Activated T-helper 2 cell treated with anti-CD3 and anti-CD28 coated beads, Interferon-gamma antibody, Interleukin-2, Interleukin-4, amounts not matched to agents 10 μg/mL and 5 μg/mL and 100 μg/mL, durations not matched to agents 14 hours and 24 hours and 36 hours (primary cell): Measurements from ENCODE around the gene DCLRE1B. TPM values are rescaled to one million over a fixed set of nuclear protein-coding genes. Genes with fewer than 3 reads are reported as not detected.

Experiments
- DNase-seq: peaks from one replicate; pipeline ENCODE4 v3.0.0; 2021; ENCODE audit warnings: low spot score
- H3K27ac Mint-ChIP-seq: one replicate; pipeline ENCODE4 v1.8.0; 2021; ENCODE audit warnings: mixed read lengths
- H3K27me3 Mint-ChIP-seq: one replicate; pipeline ENCODE4 v1.8.0; 2021; ENCODE audit warnings: low read depth, mixed read lengths
- H3K36me3 Mint-ChIP-seq: one replicate; pipeline ENCODE4 v1.8.0; 2021; ENCODE audit warnings: low read depth, mixed read lengths
- H3K4me1 Mint-ChIP-seq: one replicate; pipeline ENCODE4 v1.8.0; 2021; ENCODE audit warnings: low read depth, mixed read lengths
- H3K4me3 Mint-ChIP-seq: one replicate; pipeline ENCODE4 v1.8.0; 2021; ENCODE audit warnings: low read depth, mild to moderate bottlenecking, moderate library complexity, mixed read lengths
- H3K9me3 Mint-ChIP-seq: one replicate; pipeline ENCODE4 v1.8.0; 2021; ENCODE audit warnings: mixed read lengths
- intact Hi-C: fragments of 100-400 bp; cut with micrococcal nuclease; formaldehyde crosslinking; loops from one replicate; pipeline ENCODE4 v1.15.1; 2023
- total RNA-seq: library from RNA; stranded (reverse); gene quantifications from 2 replicates; pipeline ENCODE4 v1.2.3, GENCODE V29; 2022

Gene DCLRE1B
- total RNA-seq, 1 donor from 2014 or later = 20.8 TPM

- peaks cover 32% of the 10 kb centered on the region for H3K36me3 Mint-ChIP-seq
- no peaks in the 10 kb centered on the region for H3K27me3 Mint-ChIP-seq
- H3K9me3 Mint-ChIP-seq = no peaks in the 10 kb centered on the region
- H3K4me1 Mint-ChIP-seq = peaks cover 65% of the 10 kb centered on the region
- intact Hi-C loops = loop anchor here (1.0 kb wide), 3 partner anchors 34 to 59 kb away; partner anchors contain the start of genes DCLRE1B and RSBN1
- peak within 1 kb of the TSS; percentile 86 for H3K4me3 Mint-ChIP-seq
- H3K27ac Mint-ChIP-seq = peak within 1 kb of the TSS; percentile 97
- DNase-seq = peak; percentile 81
These were observed 33.5 kb upstream of the DCLRE1B start, which contains the start of gene PTPN22 for GRCh38 chr1:113871597-113872113. Gene PTPN22, minus strand, starts transcription at chr1:113871712.

GRCh38 chr1:113872219-113872935 lies 32.7 kb upstream of the DCLRE1B start:
- peak; percentile 13 for DNase-seq
- peak overlapping the region; percentile 86 for H3K4me3 Mint-ChIP-seq
- H3K4me1 Mint-ChIP-seq = peaks cover 66% of the 10 kb centered on the region
- peaks cover 28% of the 10 kb centered on the region for H3K36me3 Mint-ChIP-seq
- H3K27me3 Mint-ChIP-seq = no peaks in the 10 kb centered on the region
- intact Hi-C loops = loop anchor here (1.0 kb wide), 1 partner anchor 58 kb away; no protein-coding TSS in a partner anchor
- peak overlapping the region; percentile 97 for H3K27ac Mint-ChIP-seq
- no peaks in the 10 kb centered on the region for H3K9me3 Mint-ChIP-seq

DNA sequence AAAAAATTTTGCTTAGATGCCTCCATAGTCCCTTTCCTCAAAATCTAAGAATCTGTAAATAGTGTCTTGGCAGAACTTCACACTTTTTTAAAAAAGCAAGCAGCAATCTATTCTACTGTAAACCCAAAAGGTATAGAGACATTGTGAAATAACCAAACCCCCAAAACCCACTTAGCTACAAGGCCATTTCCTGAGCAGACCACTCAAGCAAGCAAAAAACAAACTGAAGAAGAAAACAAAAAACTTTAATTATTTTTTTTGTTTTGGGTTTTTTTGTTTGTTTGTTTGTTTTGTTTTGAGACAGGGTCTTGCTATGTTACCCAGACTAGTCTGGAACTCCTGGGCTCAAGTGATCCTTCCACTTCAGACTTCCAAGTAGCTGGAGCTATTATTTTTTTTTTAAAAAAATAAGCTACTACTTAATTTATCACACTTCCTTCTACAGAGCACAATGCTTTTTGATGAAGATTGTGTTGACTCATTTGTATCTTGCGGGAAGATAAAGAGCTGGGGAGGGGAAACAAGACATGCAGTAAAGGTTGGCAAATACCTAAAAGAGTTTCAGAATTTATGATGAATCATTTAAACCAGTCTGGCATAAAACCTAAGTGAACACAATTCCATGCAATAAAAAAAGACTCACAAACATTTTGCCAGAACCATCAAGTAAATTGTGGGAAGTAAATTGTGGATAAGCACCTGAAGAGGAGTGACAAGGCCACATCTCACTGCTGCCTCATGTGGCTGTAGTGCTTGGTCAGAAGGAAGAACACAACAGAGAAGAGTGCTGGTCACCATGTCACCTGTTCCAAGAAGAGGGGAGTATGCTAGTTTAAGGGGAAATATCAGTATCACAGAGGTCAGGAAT lies 30.9 kb upstream of the DCLRE1B start:
- Mint-ChIP-seq H3K9me3 (peaks cover under 1% of the 10 kb centered on the region), H3K27ac (peak overlapping the region; percentile 93), H3K4me3 (peak overlapping the region; percentile 41), H3K4me1 (peaks cover 62% of the 10 kb centered on the region), H3K27me3 (no peaks in the 10 kb centered on the region), H3K36me3 (peaks cover 12% of the 10 kb centered on the region)
- intact Hi-C loops = no loop called here
- peak; percentile 24 for DNase-seq

DNA sequence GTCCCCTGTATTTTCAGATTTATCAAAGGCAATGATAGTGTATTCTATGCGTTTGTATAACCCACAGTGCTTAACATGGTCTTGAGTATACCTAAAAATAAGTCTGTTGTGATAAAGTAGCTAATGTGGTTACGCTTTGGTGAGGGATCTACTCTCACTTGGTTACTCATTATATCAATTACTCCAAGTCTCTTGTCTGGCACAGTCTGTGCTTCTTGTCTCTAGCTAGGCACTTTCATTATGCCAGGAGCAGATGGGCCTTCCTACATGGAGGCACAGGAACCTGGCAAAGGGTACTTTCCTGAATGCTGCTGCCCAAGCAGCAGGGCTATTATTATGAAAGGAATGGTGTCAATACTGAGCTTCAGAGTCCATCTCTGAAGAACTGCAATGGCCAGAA lies 29.4 kb upstream of the DCLRE1B start:
- Mint-ChIP-seq H3K27me3 (no peaks in the 10 kb centered on the region), H3K27ac (peak overlapping the region; percentile 66), H3K36me3 (peaks cover 11% of the 10 kb centered on the region), H3K9me3 (peaks cover 3% of the 10 kb centered on the region), H3K4me3 (no peak overlapping the region), H3K4me1 (peaks cover 69% of the 10 kb centered on the region)
- no peak for DNase-seq
- intact Hi-C loops = no loop called here

- Mint-ChIP-seq H3K27ac (no peak overlapping the region), H3K4me3 (no peak overlapping the region), H3K27me3 (no peaks in the 10 kb centered on the region), H3K9me3 (peaks cover 3% of the 10 kb centered on the region), H3K4me1 (peaks cover 74% of the 10 kb centered on the region), H3K36me3 (peaks cover 11% of the 10 kb centered on the region)
- no peak for DNase-seq
- intact Hi-C loops = no loop called here
These were observed 28.9 kb upstream of the DCLRE1B start for GRCh38 chr1:113876176-113876575.

DNA sequence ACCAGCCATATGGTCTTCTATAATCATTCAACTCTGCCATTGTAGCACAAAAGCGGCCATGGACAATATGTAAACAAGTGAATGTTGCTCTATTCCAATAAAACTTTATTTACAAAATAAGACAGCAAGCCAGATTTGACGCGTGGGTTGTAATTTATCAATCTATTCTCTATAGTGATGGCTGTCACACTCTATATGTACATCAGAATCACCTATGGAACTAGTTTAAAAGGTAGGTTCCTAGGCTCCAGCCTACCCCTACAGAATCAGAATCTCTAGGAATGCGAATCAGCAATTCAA lies 25.4 kb upstream of the DCLRE1B start:
- H3K4me3 Mint-ChIP-seq = no peak overlapping the region

GRCh38 chr1:113881661-113882060 lies 23.5 kb upstream of the DCLRE1B start:
- Mint-ChIP-seq H3K4me3 (no peak overlapping the region), H3K4me1 (peaks cover 48% of the 10 kb centered on the region), H3K9me3 (peaks cover 3% of the 10 kb centered on the region), H3K27me3 (no peaks in the 10 kb centered on the region), H3K27ac (no peak overlapping the region), H3K36me3 (peaks cover 11% of the 10 kb centered on the region)
- no peak for DNase-seq
- intact Hi-C loops = no loop called here

More for the DNA sequence above, 25.4 kb upstream of the DCLRE1B start:
- H3K9me3 Mint-ChIP-seq = peaks cover 3% of the 10 kb centered on the region
- intact Hi-C loops = no loop called here
- peaks cover 60% of the 10 kb centered on the region for H3K4me1 Mint-ChIP-seq
- DNase-seq = no peak
- peaks cover 8% of the 10 kb centered on the region for H3K36me3 Mint-ChIP-seq
- H3K27me3 Mint-ChIP-seq = no peaks in the 10 kb centered on the region
- H3K27ac Mint-ChIP-seq = no peak overlapping the region

DNA sequence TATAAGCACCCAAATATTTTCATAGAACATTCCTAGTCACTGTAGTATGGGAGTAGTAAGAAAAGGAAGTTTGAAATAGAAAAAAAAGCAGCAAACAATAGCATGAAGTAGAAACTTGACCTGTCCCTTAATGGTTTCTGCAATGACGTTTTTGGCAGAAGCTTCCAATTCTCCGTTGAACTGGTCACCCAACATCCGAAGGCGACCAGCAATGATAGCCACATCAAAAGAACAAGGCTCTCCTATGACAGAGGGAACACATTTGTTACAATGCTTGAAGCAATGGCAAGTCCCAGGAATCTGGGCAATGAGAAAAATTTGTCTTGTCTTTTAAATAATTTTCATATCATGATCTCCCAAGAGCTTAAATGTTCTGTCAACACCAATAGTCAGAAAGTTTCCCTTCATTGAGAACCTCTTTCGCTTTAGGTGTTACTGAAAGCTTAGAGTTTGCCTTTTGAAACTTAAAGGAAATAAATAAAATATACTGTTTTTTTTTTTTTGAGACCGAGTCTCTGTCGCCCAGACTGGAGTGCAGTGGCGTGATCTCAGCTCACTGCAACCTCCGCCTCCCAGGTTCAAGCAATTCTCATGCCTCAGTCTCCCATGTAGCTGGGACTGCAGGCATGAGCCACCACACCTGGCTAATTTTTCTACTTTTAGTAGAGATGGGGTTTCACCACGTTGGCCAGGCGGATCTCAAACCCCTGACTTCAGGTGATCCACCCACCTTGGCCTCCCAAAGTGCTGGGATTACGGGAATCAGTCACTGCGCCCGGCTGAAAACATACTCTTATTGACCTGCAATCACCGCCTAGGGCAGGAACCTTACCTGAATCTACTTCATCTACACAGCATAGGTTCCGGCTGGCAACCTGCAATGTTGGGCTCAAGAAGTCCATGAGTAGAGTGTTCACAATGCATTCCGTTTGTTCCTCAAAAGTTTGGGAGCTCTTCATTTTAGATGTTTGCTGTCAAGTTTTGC lies 18.4 kb upstream of the DCLRE1B start:
- Mint-ChIP-seq H3K4me3 (no peak overlapping the region), H3K4me1 (peaks cover 22% of the 10 kb centered on the region), H3K27ac (no peak overlapping the region), H3K36me3 (peaks cover 7% of the 10 kb centered on the region), H3K9me3 (no peaks in the 10 kb centered on the region), H3K27me3 (no peaks in the 10 kb centered on the region)
- intact Hi-C loops = no loop called here
- no peak for DNase-seq

DNA sequence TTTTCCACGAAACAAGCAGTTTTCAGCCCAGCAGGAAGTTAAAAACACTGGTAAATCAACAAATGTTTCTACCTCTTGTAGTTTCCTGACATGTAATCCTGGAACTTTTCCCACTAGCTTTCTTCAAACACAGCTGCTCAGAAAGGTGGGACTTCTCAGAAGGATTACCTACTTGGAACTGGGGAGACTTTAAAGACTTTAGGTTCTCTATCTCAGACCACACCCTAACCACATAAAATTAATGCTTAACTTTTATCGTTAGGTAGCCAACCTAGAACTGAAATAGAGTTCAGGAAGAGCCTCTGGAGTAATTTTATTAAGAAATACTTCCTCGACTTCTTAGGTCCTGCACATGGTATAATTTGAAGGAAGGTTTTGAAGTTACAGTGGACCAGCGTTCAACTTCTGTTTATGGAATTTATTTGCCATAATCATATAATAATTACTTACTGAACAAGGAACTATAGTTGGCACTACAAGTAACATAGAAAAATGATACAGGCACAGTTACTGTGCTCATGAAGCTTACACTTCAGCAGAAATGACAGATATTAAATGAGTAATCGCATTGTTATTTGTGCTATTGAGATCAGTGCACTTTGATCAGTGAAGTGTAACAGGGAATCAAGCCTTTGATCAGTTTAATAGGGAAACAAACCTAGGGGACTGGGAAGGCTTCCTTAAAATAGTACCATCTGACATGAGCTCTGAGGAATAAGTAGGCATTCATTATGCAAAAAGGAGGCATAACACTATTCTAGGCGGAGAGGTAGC lies 17.5 kb upstream of the DCLRE1B start, which contains the start of gene BCL2L15:
BCL2L15 (minus strand) TSS at position 180 of the 774 bp plus-strand sequence. CDS start 206 bp downstream, outside the sequence.
- no peak for DNase-seq
- intact Hi-C loops = no loop called here
- peaks cover 22% of the 10 kb centered on the region for H3K4me1 Mint-ChIP-seq
- H3K27me3 Mint-ChIP-seq = no peaks in the 10 kb centered on the region
- no peaks in the 10 kb centered on the region for H3K9me3 Mint-ChIP-seq
- H3K36me3 Mint-ChIP-seq = peaks cover 7% of the 10 kb centered on the region
- no peak within 1 kb of the TSS for H3K4me3 Mint-ChIP-seq
- no peak within 1 kb of the TSS for H3K27ac Mint-ChIP-seq

DNA sequence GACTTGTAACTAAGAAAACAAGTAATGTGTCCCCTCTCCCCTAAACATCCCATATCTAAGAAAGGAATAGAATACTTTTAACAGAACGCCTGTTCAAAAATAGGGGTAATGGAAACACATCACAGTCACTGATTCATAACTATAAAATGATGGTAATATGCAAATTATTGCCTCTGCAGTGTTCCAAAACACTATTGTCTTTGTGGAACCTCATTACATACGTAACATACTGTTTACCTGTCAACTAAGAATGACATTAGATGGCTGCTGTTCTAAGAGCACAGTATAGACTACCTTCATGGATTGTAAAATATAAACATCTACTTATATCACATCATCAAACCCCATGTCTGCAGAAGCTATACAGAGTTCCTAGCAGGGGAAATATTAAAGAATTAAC lies 14.3 kb upstream of the DCLRE1B start:
- DNase-seq = no peak
- intact Hi-C loops = no loop called here
- Mint-ChIP-seq H3K27ac (peak overlapping the region; percentile 50), H3K4me1 (peaks cover 21% of the 10 kb centered on the region), H3K9me3 (no peaks in the 10 kb centered on the region), H3K36me3 (peaks cover 21% of the 10 kb centered on the region), H3K27me3 (no peaks in the 10 kb centered on the region), H3K4me3 (no peak overlapping the region)

DNA sequence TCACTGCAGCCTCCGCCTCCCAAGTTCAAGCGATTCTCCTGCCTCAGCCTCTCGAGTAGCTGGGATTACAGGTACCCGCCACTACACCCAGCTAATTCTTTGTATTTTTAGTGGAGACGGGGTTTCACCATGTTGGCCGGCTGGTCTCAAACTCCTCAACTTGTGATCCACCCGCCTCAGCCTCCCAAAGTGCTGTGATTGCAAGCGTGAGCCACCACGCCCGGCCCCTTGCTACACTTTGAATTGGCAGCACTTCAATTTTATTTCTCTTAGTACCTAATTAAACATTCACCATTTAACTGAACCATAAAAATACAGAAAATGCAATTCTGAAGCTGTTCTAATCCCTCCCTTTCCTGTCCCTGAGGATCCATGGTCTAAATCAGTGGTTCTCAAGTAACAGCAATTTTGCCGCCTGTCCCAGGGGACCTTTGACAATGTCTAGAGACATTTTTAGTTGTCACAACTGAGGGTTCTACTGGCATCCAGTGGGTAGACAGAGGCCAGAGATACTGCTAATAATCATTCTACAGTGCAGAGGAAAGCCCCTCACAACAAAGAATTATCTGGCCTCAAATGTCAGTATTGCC lies 13.4 kb upstream of the DCLRE1B start:
- Mint-ChIP-seq H3K4me3 (no peak overlapping the region), H3K27me3 (no peaks in the 10 kb centered on the region), H3K4me1 (peaks cover 16% of the 10 kb centered on the region), H3K27ac (no peak overlapping the region), H3K36me3 (peaks cover 27% of the 10 kb centered on the region), H3K9me3 (no peaks in the 10 kb centered on the region)
- no peak for DNase-seq
- intact Hi-C loops = no loop called here
